Mucosa of descending colon (tissue), 3 donors: ENCODE data around the gene TLE4. TPM values are rescaled to one million over a fixed set of nuclear protein-coding genes. Genes with fewer than 3 reads are reported as not detected.
"Not testable (repeated sequence)": the region's sequence is repeated elsewhere in the genome, so short reads cannot be mapped to it uniquely, and the experiment has no call there.

Experiments
- ATAC-seq: fragments of 200-7000 bp; cut with Tn5 transposase; one replicate; pipeline ENCODE4 v1.9.1; 2020; ENCODE audit warnings: mild to moderate bottlenecking, moderate library complexity
- DNase-seq, 3 donors: peaks; one replicate each; pipeline ENCODE4 v3.0.0-alpha.2; 2020
- H3K36me3 ChIP-seq: fragments of 200-600 bp; one replicate; pipeline ENCODE4 v1.8.0; 2021; ENCODE audit warnings: low read depth, mild to moderate bottlenecking
- H3K4me1 ChIP-seq: fragments of 200-600 bp; one replicate; pipeline ENCODE4 v1.8.0; 2021; ENCODE audit warnings: low read depth, mild to moderate bottlenecking
- H3K4me3 ChIP-seq: fragments of 200-600 bp; one replicate; pipeline ENCODE4 v1.8.0; 2021; ENCODE audit warnings: mild to moderate bottlenecking
- H3K9me3 ChIP-seq: fragments of 200-600 bp; one replicate; pipeline ENCODE4 v1.8.0; 2021; ENCODE audit warnings: mild to moderate bottlenecking
- CTCF ChIP-seq: fragments of 200-600 bp; IDR thresholded peaks from one replicate; pipeline ENCODE4 v1.8.0; 2022; ENCODE audit warnings: antibody characterized with exemption, mild to moderate bottlenecking
- intact Hi-C, 2 donors: fragments of 100-400 bp; cut with DNase I in 1 of 2; cut with micrococcal nuclease in 1 of 2; formaldehyde crosslinking; loops; one replicate each; pipeline versions ENCODE4 v1.11.0 to v1.11.1; 2022; cut with DNase I, micrococcal nuclease
- total RNA-seq, 3 donors: library from RNA; stranded (reverse); fragmentation: NEBNext Ultra II Directional in 2 of 3; extraction: Animal tissue kit (Norgen Biotek cat#: 25700) in 2 of 3; gene quantifications; one replicate each; pipeline versions ENCODE4 v1.2.1 to v1.2.4, GENCODE V29; 2021 to 2023
- donor health status: DM: no; HTN: no; CAD: no; lungs with moderate emphysema.
- donor health status: DM: no; HTN: no; CAD: no.
- donor health status: DM: no; HTN: yes; CAD: no.

TLE4 gene
- total RNA-seq, 3 donors from 2014 or later: 23.9 to 38.4 (median 29.8) TPM

- no peaks in the 10 kb centered on the region for H3K36me3 ChIP-seq
- no peak for ATAC-seq
- no peak overlapping the region for H3K4me3 ChIP-seq
- no peak for DNase-seq
- no peaks in the 10 kb centered on the region for H3K9me3 ChIP-seq
- intact Hi-C loops: no loop called here
- H3K4me1 ChIP-seq: no peaks in the 10 kb centered on the region
- TF ChIP-seq CTCF: no peak
These were observed 33.9 kb upstream of the TLE4 start for GRCh38 chr9:79537838-79538237.

- H3K4me1 ChIP-seq: no peaks in the 10 kb centered on the region
- DNase-seq: no peak
- no peak for ATAC-seq
- H3K4me3 ChIP-seq: no peak overlapping the region
- H3K36me3 ChIP-seq: no peaks in the 10 kb centered on the region
- no peak for TF ChIP-seq CTCF
- intact Hi-C loops: no loop called here
- H3K9me3 ChIP-seq: no peaks in the 10 kb centered on the region
These were observed 28.8 kb upstream of the TLE4 start for GRCh38 chr9:79542735-79543620.

GRCh38 chr9:79544375-79544774, 27.4 kb upstream of the TLE4 start:
- H3K9me3 ChIP-seq: not testable (repeated sequence)

DNA sequence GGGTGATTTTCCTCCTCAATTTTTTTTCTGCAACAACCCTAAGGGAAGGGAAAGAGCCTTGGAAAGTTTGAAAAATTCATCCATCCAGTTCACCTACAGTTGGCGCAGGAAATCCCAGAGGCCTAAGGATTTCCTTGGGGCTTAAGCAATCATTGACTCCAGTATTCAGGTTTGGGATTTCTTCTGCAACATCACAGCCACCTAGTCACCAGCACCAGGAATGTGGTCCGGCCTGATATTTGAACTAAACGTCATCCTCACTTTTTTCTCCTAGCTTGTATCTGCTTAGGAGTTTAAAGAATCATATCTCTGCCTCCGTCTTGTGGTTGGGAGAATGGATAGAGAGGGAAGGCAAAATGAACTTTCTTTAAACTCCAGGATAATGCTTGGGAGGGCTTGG, 20.2 kb upstream of the TLE4 start:
- H3K36me3 ChIP-seq: no peaks in the 10 kb centered on the region
- DNase-seq (no peak), ATAC-seq (no peak)
- H3K4me3 ChIP-seq: no peak overlapping the region
- intact Hi-C loops: no loop called here
- H3K9me3 ChIP-seq: no peaks in the 10 kb centered on the region
- H3K4me1 ChIP-seq: no peaks in the 10 kb centered on the region
- TF ChIP-seq CTCF: no peak

More at GRCh38 chr9:79544375-79544774, 27.4 kb upstream of the TLE4 start:
- intact Hi-C loops, H3K4me1 ChIP-seq, H3K4me3 ChIP-seq, DNase-seq, H3K36me3 ChIP-seq, ATAC-seq: not testable (repeated sequence)

- DNase-seq (no peak), ATAC-seq (no peak)
- Histone ChIP-seq H3K4me1 (no peaks in the 10 kb centered on the region), H3K36me3 (no peaks in the 10 kb centered on the region), H3K9me3 (no peaks in the 10 kb centered on the region), H3K4me3 (no peak overlapping the region)
- intact Hi-C loops: no loop called here
- TF ChIP-seq CTCF: no peak
These were observed 19.8 kb upstream of the TLE4 start for GRCh38 chr9:79551994-79552393.

- H3K4me3 ChIP-seq: no peak overlapping the region
- no peaks in the 10 kb centered on the region for H3K9me3 ChIP-seq
- H3K36me3 ChIP-seq: no peaks in the 10 kb centered on the region
- H3K4me1 ChIP-seq: no peaks in the 10 kb centered on the region
- no peak for TF ChIP-seq CTCF
- DNase-seq (peak in 2 of 3 donors; percentile 29 to 50), ATAC-seq (peak; percentile 64)
- intact Hi-C loops: no loop called here
These were observed 16.2 kb upstream of the TLE4 start for GRCh38 chr9:79555474-79556089.
